Ammon's horn (tissue), 1 donor: Measurements from ENCODE around the gene CSF2RB.

Experiments
- DNase-seq: peaks from one replicate; pipeline ENCODE4 v3.0.0-alpha.2; 2016; ENCODE audit warnings: low spot score

Gene CSF2RB

GRCh38 chr22:36891646-36892045 is 21.8 kb upstream of the CSF2RB start:
- no peak for DNase-seq

- DNase-seq: no peak
These were observed 21.1 kb upstream of the CSF2RB start for GRCh38 chr22:36892292-36892691.

GRCh38 chr22:36893262-36893661 is 20.2 kb upstream of the CSF2RB start:
- no peak for DNase-seq

- DNase-seq: no peak
These were observed 19.2 kb upstream of the CSF2RB start for GRCh38 chr22:36894266-36894665.

- DNase-seq: no peak
These were observed 15.8 kb upstream of the CSF2RB start for GRCh38 chr22:36897611-36898010.

GRCh38 chr22:36898690-36899089 is 14.7 kb upstream of the CSF2RB start:
- DNase-seq: no peak

- no peak for DNase-seq
These were observed 13.9 kb upstream of the CSF2RB start for GRCh38 chr22:36899498-36899897.

GRCh38 chr22:36900225-36900624 is 13.2 kb upstream of the CSF2RB start:
- no peak for DNase-seq

- no peak for DNase-seq
These were observed 12.5 kb upstream of the CSF2RB start for GRCh38 chr22:36900880-36901279.

- DNase-seq: no peak
These were observed 11.9 kb upstream of the CSF2RB start for GRCh38 chr22:36901411-36902142.

GRCh38 chr22:36902143-36902926 is 11.1 kb upstream of the CSF2RB start:
- DNase-seq: no peak

- no peak for DNase-seq
These were observed 9.1 kb upstream of the CSF2RB start for GRCh38 chr22:36904260-36904880.

GRCh38 chr22:36907253-36908195 is 5.9 kb upstream of the CSF2RB start:
- no peak for DNase-seq

- no peak for DNase-seq
These were observed 3.0 kb upstream of the CSF2RB start for GRCh38 chr22:36910461-36910860.

- no peak for DNase-seq
These were observed 1.4 kb upstream of the CSF2RB start for GRCh38 chr22:36911887-36912661.

- peak; percentile 29 for DNase-seq
These were observed 568 bp upstream of the CSF2RB start for GRCh38 chr22:36912694-36913426.

GRCh38 chr22:36914390-36914752 is 943 bp downstream of the CSF2RB start:
- DNase-seq: no peak

- no peak for DNase-seq
These were observed 2.6 kb downstream of the CSF2RB start for GRCh38 chr22:36916034-36916433.

- no peak for DNase-seq
These were observed 5.3 kb downstream of the CSF2RB start for GRCh38 chr22:36918586-36919284.
